22Rv1 (cell line): ENCODE results near the gene FILIP1L.

ENCODE experiments used
- CTCF ChIP-seq: fragments of 450-650 bp; IDR thresholded peaks from 2 replicates; pipeline ENCODE4 v1.5.1; 2017; ENCODE audit warnings: mild to moderate bottlenecking
- ZFX ChIP-seq: fragments of 450-650 bp; IDR thresholded peaks from 2 replicates; pipeline ENCODE4 v1.6.1; 2017; ENCODE audit warnings: antibody characterized with exemption, borderline replicate concordance

- TF ChIP-seq CTCF (no peak), ZFX (no peak)
Measured at GRCh38 chr3:100062665-100063064, 51.6 kb downstream of the FILIP1L start.
